ENCODE measurements around the gene WNT16.
"Not testable (repeated sequence)": the region's sequence is repeated elsewhere in the genome, so short reads cannot be mapped to it uniquely, and the experiment has no call there.

WNT16 gene, protein sequence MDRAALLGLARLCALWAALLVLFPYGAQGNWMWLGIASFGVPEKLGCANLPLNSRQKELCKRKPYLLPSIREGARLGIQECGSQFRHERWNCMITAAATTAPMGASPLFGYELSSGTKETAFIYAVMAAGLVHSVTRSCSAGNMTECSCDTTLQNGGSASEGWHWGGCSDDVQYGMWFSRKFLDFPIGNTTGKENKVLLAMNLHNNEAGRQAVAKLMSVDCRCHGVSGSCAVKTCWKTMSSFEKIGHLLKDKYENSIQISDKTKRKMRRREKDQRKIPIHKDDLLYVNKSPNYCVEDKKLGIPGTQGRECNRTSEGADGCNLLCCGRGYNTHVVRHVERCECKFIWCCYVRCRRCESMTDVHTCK

DNA sequence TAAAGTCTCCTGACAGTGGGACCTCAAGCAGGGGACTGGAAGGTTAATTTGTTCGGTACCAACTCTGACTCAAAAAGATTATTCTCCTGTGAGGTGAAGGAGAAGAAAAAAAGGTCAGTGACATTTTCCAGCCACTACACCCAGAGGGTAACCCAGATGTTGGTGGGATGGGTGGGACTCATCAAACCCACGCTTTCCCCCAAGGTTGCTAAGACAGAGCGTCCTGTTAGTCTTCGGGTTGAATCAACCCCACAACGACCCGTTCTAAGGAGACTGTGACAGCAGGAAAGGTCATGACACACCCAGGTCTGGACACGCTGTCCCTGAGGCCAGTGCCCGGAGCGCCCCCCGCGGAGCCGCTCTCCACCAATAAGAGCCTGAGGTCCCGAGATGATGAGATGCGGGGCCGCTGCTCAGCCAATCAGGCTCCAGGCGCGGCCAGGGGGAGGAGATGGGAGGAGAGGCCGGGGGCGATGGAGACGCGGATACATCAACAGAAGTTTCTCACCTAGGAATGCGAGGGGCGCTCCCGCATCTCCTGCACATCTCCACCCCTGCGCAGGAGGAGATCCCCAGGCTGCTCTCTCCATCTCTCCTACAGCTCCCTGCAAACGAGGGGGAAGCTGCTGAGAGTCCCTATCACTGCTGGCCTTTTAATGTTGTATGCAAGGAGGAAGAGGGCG lies at the start of gene WNT16:
WNT16 (plus strand) TSS at position 493 of the 683 bp plus-strand sequence. CDS start 293 bp downstream, outside the sequence.
- DNase-seq (ENCODE audit: low spot score), result no peak

GRCh38 chr7:121279060-121279620 lies 49.7 kb upstream of the WNT16 start:
- DNase-seq (ENCODE audit: low spot score), result no peak

GRCh38 chr7:121279822-121280221 lies 49.0 kb upstream of the WNT16 start:
- DNase-seq (ENCODE audit: low spot score), result no peak

DNA sequence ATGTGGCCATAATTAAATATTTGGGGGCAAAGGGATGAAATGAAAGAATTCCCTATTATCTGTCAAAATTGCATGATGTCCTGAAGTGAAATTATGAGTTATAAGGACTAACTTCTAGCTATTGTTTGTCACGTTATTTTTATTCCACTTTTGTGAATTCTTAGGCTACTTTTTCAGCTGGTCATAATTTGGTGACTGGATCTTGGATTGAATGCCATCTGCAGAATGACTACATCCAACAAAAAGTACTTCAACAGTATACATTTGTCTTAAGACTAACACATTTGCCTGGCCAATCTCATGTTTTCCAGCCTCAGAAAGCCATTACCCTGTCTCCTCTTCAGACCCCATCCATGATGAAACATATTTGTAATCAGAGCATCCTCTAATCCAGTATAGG lies 48.1 kb upstream of the WNT16 start:
- no peak for DNase-seq (ENCODE audit: low spot score)

DNA sequence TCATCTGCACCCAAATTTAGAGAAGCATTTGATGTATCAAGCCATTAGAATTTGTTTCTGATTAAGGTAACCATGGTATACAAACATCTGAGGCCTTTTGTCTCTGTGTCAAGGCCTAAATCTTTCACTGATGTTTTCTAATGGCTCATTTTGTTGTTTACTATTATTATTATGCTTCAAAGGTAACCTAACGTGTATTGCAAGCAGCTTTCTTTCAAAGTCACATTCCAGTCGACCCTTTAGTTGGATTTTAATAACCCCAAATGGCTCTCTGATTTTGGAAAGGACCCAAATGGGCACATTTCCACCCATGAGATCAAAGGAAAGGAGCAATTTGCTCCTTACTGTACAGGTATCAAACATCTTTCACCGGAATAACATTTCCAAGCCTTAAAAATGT lies 46.7 kb upstream of the WNT16 start:
- DNase-seq (ENCODE audit: low spot score), result no peak

DNA sequence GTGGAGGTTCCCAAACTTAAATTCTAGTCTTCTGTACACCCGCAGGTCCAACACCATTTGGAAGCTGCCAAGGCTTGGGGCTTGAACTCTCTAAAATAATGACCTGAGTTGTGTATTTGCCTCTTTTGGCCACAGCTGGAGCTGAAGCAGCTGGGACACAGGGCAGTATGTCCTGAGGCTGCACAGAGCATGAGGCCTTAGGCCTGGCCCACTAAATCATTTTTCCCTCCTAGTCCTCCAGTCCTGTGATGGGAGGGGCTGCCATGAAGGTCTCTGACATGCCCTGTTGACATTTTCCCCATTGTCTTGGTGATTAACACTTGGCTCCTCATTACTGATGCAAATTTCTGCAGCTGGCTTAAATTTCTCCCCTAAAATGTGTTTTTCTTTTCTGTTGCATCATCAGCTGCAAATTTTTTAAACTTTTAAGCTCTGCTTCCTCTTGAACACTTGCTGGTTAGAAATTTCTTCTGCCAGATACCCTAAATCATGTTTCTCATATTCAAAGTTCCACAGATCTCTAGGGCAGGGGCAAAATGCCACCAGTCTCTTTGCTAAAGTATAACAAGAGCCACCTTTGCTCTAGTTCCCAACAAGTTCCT lies 43.6 kb upstream of the WNT16 start:
- DNase-seq (ENCODE audit: low spot score), result no peak

DNA sequence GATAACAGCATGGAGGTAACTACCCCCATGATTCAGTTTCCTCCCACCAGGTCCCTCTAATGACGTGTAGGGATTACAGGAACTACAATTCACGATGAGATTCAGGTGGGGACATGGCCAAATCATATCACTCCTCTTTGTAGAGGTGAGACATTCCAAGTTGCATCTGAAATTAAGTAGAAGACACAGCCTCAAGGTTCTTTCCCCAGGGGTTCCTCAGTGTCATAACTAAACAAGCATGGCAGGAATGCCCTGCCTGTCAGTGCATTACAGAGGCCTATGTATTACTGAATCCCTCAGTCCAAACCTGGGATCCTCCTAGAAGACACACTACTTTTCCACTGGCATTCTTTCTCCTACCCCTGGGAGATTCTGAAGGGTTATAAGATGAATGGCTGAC lies 42.6 kb upstream of the WNT16 start:
- DNase-seq (ENCODE audit: low spot score), result no peak

GRCh38 chr7:121286742-121287734 lies 41.8 kb upstream of the WNT16 start:
- DNase-seq (ENCODE audit: low spot score), result no peak

- DNase-seq (ENCODE audit: low spot score), result no peak
These were observed 39.9 kb upstream of the WNT16 start for GRCh38 chr7:121288894-121289293.

- DNase-seq (ENCODE audit: low spot score), result not testable (repeated sequence)
These were observed 38.9 kb upstream of the WNT16 start for GRCh38 chr7:121289930-121290329.

DNA sequence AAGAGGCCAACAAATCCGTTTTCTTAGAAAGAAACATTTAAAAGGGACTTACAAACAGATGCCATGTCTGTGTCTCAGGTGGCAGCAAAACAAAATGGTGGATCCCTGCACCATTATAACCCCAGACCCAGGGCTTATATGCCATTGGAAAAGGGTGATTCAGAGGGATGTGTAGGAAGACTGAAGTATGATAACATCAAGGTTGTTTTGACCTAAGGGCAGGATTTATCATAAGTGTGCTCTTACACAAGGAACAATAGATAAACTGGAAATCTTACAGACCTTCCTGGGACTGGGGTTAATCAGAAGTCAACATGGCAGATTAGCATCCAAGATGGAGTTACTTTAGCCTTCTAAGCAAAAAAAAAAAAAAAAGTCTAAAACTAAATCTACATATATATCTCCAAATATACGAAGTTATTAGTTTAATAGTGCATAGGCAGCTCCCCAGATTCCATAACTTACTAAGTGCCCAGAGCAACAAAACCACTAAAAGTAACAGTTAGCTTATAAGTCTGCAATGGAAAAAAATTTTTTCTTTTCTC lies 34.3 kb upstream of the WNT16 start:
- DNase-seq (ENCODE audit: low spot score), result no peak

DNA sequence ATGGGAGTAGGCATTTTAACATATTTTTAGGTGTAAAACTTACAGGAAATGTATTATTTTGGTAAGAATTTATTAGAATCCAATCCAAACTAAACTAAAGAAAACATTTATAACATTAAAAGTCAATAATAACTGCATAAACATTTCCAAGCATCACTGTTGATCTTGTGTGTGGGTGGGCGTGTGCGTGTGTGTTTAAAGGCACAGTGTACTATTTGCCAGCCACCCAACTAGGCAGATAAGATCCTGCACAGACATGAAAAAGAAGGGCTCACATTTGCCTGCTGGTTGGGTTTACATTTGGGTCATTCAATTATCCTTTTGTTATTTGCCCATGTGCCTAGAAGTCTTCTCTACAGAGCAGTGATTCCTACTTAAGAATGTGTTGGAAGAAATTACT lies 31.0 kb upstream of the WNT16 start:
- no peak for DNase-seq (ENCODE audit: low spot score)

DNA sequence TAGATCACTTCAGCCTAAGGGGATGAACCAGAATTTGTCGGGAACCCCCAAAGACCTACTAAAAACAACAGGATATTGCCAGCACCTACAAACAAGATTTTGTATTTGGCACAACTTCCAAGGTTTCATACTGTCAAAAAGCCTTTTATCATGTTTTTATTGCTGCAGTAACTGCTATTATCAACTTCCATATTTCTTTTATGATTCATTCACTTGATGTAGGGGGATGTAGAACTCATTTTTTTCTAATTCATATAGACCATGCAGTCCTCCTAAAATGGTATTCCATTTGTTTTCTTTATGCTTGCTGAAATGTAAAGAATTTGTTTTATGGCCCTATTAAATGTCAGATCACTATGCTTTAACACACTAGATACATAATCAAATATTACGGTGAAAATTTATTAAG lies 30.0 kb upstream of the WNT16 start:
- no peak for DNase-seq (ENCODE audit: low spot score)

DNA sequence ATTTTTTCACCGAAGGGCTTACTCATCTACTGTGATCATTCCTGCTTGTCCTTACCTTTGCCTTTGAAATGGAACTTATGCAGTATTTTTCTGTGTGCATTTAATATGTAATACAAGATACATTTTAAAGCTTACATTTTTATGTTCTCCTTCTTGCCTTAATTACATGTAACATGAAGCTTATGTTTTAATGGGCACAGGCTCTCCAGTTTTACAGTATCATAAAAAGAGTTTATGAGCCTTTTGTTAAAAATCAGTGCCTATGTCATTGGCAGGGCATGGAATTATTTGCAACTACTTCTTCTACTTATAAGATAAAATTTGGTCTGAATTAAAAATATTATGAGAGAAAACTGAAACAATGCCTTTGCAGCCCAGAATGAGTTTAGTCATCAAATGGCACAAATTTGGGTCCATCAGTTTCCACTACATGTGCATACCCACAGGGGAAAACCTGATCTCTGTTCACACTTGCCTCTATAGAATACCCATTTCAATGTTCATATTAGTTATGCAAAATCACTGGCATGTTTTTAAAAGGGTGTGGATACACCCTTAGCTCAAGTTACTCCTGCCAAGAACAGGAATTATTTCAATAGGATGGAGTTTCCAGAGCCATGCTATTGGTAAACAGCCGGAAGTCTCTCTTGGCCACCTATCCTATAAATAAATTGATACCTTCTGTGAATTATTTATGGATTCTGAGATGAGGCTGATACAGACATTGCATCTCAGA lies 27.9 kb upstream of the WNT16 start:
- no peak for DNase-seq (ENCODE audit: low spot score)

DNA sequence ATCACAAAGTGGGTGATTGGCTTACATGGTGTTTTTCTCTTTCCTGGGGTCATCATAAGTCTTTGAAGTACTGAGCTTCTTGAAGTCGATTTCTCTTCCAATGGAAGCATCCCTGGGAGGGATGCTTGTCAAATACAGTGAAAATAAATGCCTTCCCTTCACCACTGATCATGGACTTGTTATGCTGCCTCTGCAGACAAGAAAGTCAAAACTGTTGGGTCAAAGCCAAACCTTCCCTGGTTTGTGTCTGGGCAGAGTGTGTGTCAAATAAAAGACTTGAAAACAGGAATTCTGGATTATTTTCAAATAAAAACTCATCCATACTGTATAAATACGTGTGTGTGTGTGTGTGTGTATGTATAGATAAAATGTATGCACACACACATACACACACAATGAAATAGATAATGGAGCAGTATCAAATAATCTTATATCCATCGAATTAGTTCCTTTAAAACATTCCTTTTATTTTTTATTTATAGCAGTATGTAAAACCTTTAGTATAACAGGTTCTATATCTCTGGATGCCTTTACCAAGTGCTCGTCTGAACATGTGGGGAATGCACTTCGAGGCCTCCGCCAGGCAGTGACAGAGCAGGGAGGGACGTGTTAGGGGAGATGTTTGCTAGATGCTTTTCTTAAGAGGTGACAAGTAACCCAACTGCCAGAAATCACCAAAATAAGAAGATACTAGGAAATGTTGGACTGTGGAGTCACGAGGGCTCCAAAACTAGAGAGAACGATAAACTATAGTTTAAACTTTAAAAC lies 27.2 kb upstream of the WNT16 start:
- no peak for DNase-seq (ENCODE audit: low spot score)

DNA sequence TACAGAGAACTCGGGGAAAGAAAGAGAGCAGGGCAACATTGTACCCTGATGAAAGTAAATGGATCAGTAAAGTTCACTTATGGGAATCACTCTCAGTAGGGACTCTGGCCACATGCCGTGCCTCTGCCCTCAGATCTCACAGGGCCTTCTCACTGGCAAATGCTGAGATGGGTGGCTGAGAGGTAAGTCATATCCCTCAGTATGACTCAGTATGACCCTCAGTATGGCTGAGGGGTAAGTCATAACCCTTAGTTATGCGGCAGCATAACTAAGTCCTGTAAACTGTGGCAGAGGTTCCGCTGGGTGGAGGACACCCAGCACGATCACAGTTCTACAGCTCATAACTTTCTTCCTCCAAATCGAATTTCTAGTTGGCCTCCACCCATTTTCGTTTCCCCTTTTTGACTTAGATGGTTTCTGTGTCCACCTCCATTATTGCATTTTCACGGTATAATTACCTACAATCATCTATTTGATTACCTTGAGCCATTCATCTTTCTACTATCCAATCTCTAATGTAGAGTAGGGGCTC lies 26.5 kb upstream of the WNT16 start:
- no peak for DNase-seq (ENCODE audit: low spot score)

DNA sequence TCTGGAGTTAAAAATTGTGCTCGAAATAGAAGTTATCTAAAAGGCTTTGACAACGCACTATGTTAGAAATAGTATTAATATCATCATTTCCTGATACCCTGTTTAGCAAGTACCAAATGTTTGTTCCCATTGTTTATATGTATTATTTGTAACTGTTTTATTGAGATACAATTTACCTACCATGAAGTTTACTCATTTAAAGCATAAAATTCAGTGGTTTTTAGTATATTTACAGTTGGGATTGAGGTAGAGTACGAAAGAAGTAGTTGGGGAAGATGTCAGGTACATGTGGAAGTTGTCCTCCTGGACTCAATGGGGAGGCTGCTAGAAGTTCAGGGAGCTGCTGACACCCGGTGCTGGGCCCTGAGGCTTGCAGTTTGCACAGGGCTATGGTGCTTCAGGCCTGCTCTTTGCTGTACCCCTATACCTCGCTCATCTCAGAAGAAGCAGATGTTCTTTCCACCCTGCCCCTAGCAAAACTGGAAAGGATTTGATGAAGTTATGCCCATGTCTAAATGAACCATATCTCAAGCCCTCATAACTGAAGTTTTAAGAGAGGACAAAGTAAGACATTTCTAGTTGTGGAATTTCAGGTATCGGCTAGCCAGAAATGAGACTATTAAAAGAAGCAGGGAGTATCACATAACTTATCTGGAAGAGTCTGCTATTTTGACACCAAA lies 25.2 kb upstream of the WNT16 start:
- DNase-seq (ENCODE audit: low spot score), result no peak

DNA sequence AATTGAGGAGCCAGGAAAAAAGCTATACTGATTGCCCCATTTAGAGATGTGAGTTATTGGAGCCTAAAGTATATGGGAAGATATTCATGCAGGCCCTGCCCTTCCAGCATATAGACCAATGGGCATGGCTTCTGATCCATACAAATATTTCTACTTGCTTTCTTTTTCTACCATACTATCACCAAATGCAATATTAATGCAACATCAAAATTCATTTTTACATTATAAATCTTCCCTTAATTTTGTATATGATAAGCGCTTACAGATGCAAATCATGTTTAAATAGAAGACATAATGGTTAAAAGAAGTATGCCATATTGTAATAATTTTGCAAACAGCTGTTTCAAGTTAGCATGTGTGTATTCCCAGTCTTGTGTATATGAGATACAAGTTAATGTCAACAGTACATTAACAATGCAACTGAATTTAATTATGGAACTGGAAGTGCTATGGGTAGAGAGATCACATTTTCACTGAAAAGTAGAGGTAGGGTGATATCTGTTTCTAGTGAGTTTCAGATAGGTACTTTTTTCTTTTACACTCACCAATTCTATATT lies 24.6 kb upstream of the WNT16 start:
- no peak for DNase-seq (ENCODE audit: low spot score)

- DNase-seq (ENCODE audit: low spot score), result no peak
These were observed 23.7 kb upstream of the WNT16 start for GRCh38 chr7:121305109-121305508.

All from cerebellar cortex (tissue), 1 donor.